Measurements from ENCODE around the gene SIAE. TPM values are rescaled to one million over a fixed set of nuclear protein-coding genes. Genes with fewer than 3 reads are reported as not detected.

SIAE gene
- total RNA-seq, 4 donors from 2014 or later: 4.1 to 6.4 (median 6.1) TPM

DNA sequence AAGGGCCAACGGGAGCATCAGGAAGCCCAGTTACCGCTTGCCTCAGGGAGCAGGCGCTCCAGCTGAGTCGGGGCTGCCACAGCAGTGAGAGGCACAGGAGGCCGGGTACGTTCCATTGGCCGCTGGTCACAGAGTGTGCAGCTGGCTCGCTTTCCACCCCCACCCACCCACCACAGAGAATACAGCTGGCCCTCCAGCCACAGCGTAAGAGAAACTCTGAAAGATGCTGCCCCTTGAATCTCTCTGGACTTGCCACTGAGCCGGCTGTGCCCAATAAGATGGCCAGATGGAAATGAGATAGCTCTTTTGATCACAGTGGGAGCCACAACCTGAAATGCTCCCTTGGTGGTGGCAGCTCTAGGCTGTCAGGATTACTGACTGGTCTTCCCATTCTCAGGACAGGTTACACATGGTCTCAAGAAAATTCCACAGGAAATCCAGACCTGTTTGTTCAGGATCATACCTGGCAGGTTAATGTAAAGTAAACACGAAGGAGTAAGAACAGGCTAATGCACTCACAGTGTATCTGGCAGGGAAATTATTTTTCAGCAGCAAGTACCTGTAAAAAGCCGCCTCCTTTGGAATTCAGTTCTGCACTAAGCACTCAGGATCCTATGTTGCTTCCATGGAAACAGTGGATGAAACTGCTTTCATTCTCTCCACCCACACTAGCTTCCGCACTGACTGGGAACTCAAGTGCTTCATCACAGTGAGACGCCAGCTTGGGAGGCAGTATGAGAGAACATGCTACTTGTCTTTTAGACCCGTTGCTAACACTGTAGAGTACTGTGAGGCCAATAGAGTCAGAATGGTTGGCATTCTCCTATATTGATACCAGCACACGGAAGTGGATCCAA lies 16.5 kb downstream of the SIAE start:
- no peak overlapping the region for H3K4me3 ChIP-seq (ENCODE audit: low read depth, poor library complexity, severe bottlenecking)
- intact Hi-C loops (cut with DNase I; ENCODE audit: low total_unique reads): no loop called here
- DNase-seq (ENCODE audit: low spot score in 2 of 2): no peak
- 76 to 77% methylated on average over 16 of the region's 16 CpGs for WGBS, 2 donors
- TF ChIP-seq POLR2A (IDR thresholded peaks at IDR 0.05): no peak
- TF ChIP-seq, protein P1, sequence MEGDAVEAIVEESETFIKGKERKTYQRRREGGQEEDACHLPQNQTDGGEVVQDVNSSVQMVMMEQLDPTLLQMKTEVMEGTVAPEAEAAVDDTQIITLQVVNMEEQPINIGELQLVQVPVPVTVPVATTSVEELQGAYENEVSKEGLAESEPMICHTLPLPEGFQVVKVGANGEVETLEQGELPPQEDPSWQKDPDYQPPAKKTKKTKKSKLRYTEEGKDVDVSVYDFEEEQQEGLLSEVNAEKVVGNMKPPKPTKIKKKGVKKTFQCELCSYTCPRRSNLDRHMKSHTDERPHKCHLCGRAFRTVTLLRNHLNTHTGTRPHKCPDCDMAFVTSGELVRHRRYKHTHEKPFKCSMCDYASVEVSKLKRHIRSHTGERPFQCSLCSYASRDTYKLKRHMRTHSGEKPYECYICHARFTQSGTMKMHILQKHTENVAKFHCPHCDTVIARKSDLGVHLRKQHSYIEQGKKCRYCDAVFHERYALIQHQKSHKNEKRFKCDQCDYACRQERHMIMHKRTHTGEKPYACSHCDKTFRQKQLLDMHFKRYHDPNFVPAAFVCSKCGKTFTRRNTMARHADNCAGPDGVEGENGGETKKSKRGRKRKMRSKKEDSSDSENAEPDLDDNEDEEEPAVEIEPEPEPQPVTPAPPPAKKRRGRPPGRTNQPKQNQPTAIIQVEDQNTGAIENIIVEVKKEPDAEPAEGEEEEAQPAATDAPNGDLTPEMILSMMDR (IDR thresholded peaks at IDR 0.05): no peak

DNA sequence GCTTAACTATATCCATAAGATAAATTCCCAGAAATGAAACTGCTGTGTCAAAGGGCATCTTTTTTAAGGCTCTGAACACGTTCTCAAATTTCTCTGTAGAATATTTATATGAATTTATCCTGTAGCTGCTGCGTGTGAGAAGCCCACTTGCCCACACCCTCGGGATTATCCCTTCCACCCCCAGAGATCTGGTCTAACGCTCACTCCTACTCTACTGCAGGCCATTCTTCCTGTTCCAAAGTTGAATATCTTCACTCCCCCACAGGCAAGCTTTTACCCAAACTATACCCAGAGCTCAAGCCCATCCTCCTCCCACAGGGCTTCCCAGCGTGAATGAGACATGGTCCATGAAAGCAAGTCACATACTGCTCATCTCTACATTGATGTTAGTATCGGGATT lies 24.9 kb downstream of the SIAE start:
- intact Hi-C loops (cut with DNase I; ENCODE audit: low total_unique reads): no loop called here
- 79 to 82% methylated on average over 6 of the region's 6 CpGs for WGBS, 2 donors
- DNase-seq (ENCODE audit: low spot score in 2 of 2): no peak
- no peak for TF ChIP-seq POLR2A (IDR thresholded peaks at IDR 0.05)
- TF ChIP-seq, protein P1 (IDR thresholded peaks at IDR 0.05): no peak
- no peak overlapping the region for H3K4me3 ChIP-seq (ENCODE audit: low read depth, poor library complexity, severe bottlenecking)

DNA sequence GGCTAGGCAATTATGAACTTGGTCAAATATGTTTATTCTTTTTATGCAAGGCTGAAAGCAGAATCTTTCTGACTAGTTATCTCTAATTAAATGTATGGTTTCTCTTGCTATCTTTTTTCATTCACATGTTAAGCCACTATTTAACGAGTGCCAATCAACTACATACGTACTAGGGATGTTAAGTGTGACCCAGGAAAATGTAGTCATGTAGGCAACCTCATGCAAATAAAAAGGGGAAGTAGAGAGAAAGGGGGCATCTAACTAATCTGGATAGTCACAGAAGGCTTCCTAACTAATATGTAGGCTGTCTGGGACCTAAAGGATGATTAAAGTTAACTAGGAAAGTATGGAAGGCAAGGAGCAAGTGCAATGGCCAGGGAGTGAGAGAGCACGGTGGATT lies 27.4 kb downstream of the SIAE start:
- intact Hi-C loops (cut with DNase I; ENCODE audit: low total_unique reads): no loop called here
- DNase-seq (ENCODE audit: low spot score in 2 of 2): no peak

DNA sequence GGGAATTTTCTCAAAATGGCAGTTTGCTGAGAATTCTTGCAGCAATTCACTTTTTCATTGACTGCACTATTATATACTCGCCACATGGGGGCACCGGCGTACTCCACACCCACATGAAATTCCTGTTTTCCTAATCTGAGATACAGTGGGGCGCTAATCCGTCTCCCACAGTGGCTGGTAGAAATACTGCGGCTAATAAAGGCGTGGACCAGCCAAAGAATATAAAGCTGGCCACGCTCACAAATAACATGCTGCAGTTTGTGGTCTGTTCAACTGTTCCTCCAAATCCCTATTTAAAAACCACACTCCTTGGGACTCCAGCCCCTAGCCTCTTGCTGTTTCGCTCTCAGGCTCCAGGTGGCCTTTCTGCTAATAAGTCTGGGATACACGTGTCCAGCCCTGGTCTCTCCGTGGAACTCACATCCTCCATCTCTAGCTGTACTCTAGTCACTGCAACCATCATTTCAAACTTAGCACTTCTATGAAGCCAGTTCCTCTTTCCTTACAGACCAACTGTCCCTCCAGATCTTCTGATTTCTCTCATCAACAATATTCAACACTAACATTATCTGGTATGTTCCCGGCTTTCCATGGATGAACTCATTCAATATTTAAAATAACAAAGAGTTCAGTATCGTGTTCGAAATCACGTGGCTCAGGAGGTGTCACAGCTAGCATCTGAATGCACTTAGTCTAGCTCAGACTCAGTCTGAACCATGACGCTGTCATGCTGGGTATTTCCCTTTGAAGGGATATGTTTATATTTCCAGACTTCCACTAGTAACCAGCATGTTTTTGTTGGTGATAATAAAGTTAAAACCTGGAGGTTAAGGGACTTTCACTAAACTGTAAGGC lies 28.9 kb downstream of the SIAE start:
- no peak for TF ChIP-seq POLR2A (IDR thresholded peaks at IDR 0.05)
- TF ChIP-seq, protein P1 (IDR thresholded peaks at IDR 0.05): peak in 1 of 3 donors; percentile 8
- 21 to 22% methylated on average over 16 of the region's 16 CpGs for WGBS, 2 donors
- intact Hi-C loops (cut with DNase I; ENCODE audit: low total_unique reads): no loop called here
- no peak overlapping the region for H3K4me3 ChIP-seq (ENCODE audit: low read depth, poor library complexity, severe bottlenecking)
- peak; percentile 41 to 89 for DNase-seq (ENCODE audit: low spot score in 2 of 2)

More for the DNA sequence above, 27.4 kb downstream of the SIAE start:
- no peak overlapping the region for H3K4me3 ChIP-seq (ENCODE audit: low read depth, poor library complexity, severe bottlenecking)
- 79 to 81% methylated on average over 3 of the region's 3 CpGs for WGBS, 2 donors
- no peak for TF ChIP-seq POLR2A (IDR thresholded peaks at IDR 0.05)
- TF ChIP-seq, protein P1 (IDR thresholded peaks at IDR 0.05): no peak

DNA sequence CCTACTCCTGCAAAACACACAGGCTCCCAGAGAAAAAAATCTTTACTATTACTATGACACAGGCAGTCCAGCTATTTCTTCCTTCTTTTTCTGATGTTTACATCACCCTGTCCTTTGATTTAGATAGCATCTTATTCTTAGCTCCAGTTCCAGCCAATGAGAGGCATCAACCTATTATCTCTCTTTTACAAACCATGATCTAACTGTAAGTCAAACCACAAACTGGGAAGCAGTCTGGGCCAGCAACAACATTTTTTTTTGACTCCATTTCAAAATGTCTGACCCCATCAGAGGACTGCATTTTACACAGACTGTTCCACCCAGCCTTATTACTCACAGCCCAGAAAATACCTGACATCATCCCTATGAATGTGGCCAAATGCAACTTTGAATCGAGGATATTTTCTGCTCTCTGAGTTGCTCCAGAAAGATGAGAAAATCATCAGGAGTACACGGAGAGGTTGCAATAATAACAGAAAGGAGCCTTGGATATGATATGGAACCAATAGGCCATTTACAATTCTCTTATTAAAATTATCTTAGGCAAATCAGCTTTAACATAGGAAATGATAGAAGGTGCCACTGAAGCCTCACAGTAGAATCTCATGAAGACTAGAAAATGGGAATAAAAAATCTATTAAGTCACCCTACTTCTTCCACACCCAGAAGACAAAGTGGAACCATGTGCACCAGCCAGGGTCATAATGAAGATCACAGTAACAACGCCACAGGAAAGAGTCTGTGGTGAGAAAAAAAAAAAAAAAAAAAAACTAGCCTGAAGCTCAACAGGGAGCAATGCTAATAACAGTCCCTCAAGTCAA lies 29.7 kb downstream of the SIAE start:
- no peak for DNase-seq (ENCODE audit: low spot score in 2 of 2)
- 22 to 45% methylated on average over 3 of the region's 3 CpGs for WGBS, 2 donors
- intact Hi-C loops (cut with DNase I; ENCODE audit: low total_unique reads): no loop called here
- no peak overlapping the region for H3K4me3 ChIP-seq (ENCODE audit: low read depth, poor library complexity, severe bottlenecking)
- TF ChIP-seq POLR2A (IDR thresholded peaks at IDR 0.05): no peak
